GM12878 (cell line): ENCODE measurements around the gene CCDC57.

Experiments used
- EP300 ChIP-seq, 2 experiments: fragments of 150-350 bp in 1 of 2; IDR thresholded peaks; 2 replicates each; pipeline ENCODE4 v1.6.1; 2011 to 2012; ENCODE audit warnings: low read depth in 2 of 2, low read length in 2 of 2, borderline replicate concordance in 1 of 2, improper control_type of control experiment in 1 of 2, inconsistent platforms in 1 of 2; ENCODE audit not compliant: control insufficient read depth in 1 of 2
- GABPA ChIP-seq: IDR thresholded peaks from 2 replicates; pipeline ENCODE4 v1.6.1; 2014; ENCODE audit warnings: antibody characterized with exemption, low read depth, mild to moderate bottlenecking, inconsistent platforms
- HDAC6 ChIP-seq: fragments of 200-600 bp; sonication (generic); IDR thresholded peaks from one replicate; pipeline ENCODE4 v1.8.0; 2017; ENCODE audit warnings: antibody characterized with exemption; ENCODE audit not compliant: unreplicated experiment
- MTA3 ChIP-seq: IDR thresholded peaks from 2 replicates; pipeline ENCODE4 v1.6.1; 2012; ENCODE audit warnings: low read length, inconsistent platforms, borderline replicate concordance
- POLR2A ChIP-seq: IDR thresholded peaks from 2 replicates; pipeline ENCODE4 v1.6.1; 2011; ENCODE audit warnings: low read depth, mild to moderate bottlenecking, low read length
- RAD21 ChIP-seq: IDR thresholded peaks from 2 replicates; pipeline ENCODE4 v1.6.1; 2011; ENCODE audit warnings: mild to moderate bottlenecking, low read depth, low read length, moderate library complexity; ENCODE audit not compliant: insufficient read depth
- TF ChIP-seq, protein P1 (sequence below), 3 experiments: IDR thresholded peaks in 2 of 3; conservative IDR thresholded peaks in 1 of 3; 2 replicates each; pipeline ENCODE4 v1.5.1; 2011; ENCODE audit warnings: low read depth in 3 of 3, low read length in 3 of 3, mild to moderate bottlenecking in 3 of 3, control low read depth in 2 of 3, moderate library complexity in 2 of 3, inconsistent platforms in 1 of 3, mixed read lengths in 1 of 3; ENCODE audit not compliant: control insufficient read depth in 2 of 3, insufficient read depth in 1 of 3; ENCODE audit errors: extremely low read depth in 1 of 3
- TF ChIP-seq, protein P2 (sequence below): fragments of 450-650 bp; IDR thresholded peaks from 2 replicates; pipeline ENCODE4 v1.6.1; 2014; ENCODE audit warnings: mild to moderate bottlenecking

DNA sequence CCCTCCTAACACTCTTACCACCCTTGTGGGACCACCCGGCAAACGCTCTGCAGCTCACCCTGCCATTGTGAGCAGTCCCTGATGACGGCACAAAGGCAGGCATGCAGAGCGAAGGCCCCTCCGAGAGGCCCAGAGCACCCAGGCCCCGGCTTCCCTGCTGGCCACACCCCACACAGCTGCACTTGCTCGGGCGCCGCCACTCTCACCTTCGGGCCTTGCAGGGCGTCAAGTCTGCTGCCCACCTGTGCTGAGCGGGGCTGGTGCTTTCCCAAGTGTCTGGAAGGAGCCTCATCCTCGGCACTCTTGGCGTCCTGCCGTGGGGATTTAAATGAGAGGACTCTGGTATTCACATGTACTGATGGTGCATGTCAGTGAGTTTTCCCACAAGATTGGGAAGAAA is 84.4 kb downstream of the CCDC57 start:
- TF ChIP-seq POLR2A (no peak), GABPA (no peak), HDAC6 (no peak), RAD21 (no peak), MTA3 (no peak), EP300 (IDR thresholded peaks at IDR 0.05; ENCODE audit: borderline replicate concordance in 1 of 2, control insufficient read depth in 1 of 2, low read depth in 2 of 2, low read length in 2 of 2) (no peak)
- TF ChIP-seq, protein P1, sequence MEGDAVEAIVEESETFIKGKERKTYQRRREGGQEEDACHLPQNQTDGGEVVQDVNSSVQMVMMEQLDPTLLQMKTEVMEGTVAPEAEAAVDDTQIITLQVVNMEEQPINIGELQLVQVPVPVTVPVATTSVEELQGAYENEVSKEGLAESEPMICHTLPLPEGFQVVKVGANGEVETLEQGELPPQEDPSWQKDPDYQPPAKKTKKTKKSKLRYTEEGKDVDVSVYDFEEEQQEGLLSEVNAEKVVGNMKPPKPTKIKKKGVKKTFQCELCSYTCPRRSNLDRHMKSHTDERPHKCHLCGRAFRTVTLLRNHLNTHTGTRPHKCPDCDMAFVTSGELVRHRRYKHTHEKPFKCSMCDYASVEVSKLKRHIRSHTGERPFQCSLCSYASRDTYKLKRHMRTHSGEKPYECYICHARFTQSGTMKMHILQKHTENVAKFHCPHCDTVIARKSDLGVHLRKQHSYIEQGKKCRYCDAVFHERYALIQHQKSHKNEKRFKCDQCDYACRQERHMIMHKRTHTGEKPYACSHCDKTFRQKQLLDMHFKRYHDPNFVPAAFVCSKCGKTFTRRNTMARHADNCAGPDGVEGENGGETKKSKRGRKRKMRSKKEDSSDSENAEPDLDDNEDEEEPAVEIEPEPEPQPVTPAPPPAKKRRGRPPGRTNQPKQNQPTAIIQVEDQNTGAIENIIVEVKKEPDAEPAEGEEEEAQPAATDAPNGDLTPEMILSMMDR (IDR thresholded peaks at IDR 0.05 in 2 of 3, conservative IDR thresholded peaks at IDR 0.05 in 1 of 3; ENCODE audit: control insufficient read depth in 2 of 3, extremely low read depth in 1 of 3, insufficient read depth in 1 of 3, low read depth in 3 of 3, low read length in 3 of 3) = no peak
- TF ChIP-seq, protein P2, sequence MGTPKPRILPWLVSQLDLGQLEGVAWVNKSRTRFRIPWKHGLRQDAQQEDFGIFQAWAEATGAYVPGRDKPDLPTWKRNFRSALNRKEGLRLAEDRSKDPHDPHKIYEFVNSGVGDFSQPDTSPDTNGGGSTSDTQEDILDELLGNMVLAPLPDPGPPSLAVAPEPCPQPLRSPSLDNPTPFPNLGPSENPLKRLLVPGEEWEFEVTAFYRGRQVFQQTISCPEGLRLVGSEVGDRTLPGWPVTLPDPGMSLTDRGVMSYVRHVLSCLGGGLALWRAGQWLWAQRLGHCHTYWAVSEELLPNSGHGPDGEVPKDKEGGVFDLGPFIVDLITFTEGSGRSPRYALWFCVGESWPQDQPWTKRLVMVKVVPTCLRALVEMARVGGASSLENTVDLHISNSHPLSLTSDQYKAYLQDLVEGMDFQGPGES = no peak
